HepG2 (cell line): ENCODE data around the gene KRT17. TPM values are rescaled to one million over a fixed set of nuclear protein-coding genes. Genes with fewer than 3 reads are reported as not detected.

Experiments used
- ATAC-seq: fragments of 200-7000 bp; cut with Tn5 transposase; 3 replicates; pipeline ENCODE4 v1.9.1; 2020; ENCODE audit warnings: mild to moderate bottlenecking, moderate library complexity
- BruUV-seq: library from RNA; stranded (reverse); fragments of 400-500 nt; replicated peaks from 2 replicates; lab custom pipeline; 2021; lab: Mats Ljungman, UMichigan
- CTCF ChIA-PET: fragments of 300-600 bp; formaldehyde crosslinking; extraction: SDS; loops from one replicate; lab custom pipeline; 2021; ENCODE audit warnings: low total read pairs, inconsistent platforms, low intra/inter-chr PET ratio; lab: Yijun Ruan, JAX
- POLR2A ChIA-PET: fragments of 350-600 bp; sonication (Branson Sonifier 250); formaldehyde crosslinking; loops from one replicate; lab custom pipeline; 2020; ENCODE audit warnings: antibody characterized with exemption, inconsistent platforms; lab: Yijun Ruan, JAX
- DNase-seq: peaks from one replicate; pipeline ENCODE4 v3.0.0-alpha.2; 2015; ENCODE audit warnings: low spot score
- FAIRE-seq: peaks from 3 replicates; lab custom pipeline; 2011; peaks lifted over from hg19 to GRCh38; lab: Jason Lieb, UNC
- H2AFZ ChIP-seq: one replicate; pipeline ENCODE4 v1.6.1; 2011; ENCODE audit warnings: low read length, inconsistent platforms
- H3K27ac ChIP-seq: fragments of 300-600 bp; 3 replicates; pipeline ENCODE4 v1.8.0; 2011; ENCODE audit warnings: mixed run types, mild to moderate bottlenecking, mixed read lengths, low read length, inconsistent platforms; ENCODE audit not compliant: insufficient read depth; ENCODE audit errors: extremely low read length
- H3K27me3 ChIP-seq, 2 experiments: fragments of 200-600 bp in 1 of 2; 2 replicates in 1 of 2; 3 replicates in 1 of 2; pipeline versions ENCODE4 v1.6.0 to v1.8.0; 2011; ENCODE audit warnings: low read length in 2 of 2, mild to moderate bottlenecking in 2 of 2, moderate library complexity in 2 of 2, inconsistent platforms in 1 of 2; ENCODE audit not compliant: insufficient read depth in 2 of 2, control insufficient read depth in 1 of 2
- H3K36me3 ChIP-seq, 2 experiments: fragments of 200-600 bp in 1 of 2; replicated peaks in 1 of 2; 2 replicates in 1 of 2; 3 replicates in 1 of 2; pipeline versions ENCODE4 v1.5.1 to v1.8.0; 2011; ENCODE audit warnings: low read length in 2 of 2, inconsistent platforms in 1 of 2; ENCODE audit not compliant: insufficient read depth in 2 of 2, control insufficient read depth in 1 of 2
- H3K4me1 ChIP-seq: 2 replicates; pipeline ENCODE4 v1.5.1; 2012; ENCODE audit warnings: low read length, inconsistent platforms; ENCODE audit not compliant: insufficient read depth
- H3K4me2 ChIP-seq: 2 replicates; pipeline ENCODE4 v1.6.0; 2011; ENCODE audit warnings: low read depth, low read length, inconsistent platforms
- H3K4me3 ChIP-seq, 3 experiments: fragments of 200-600 bp in 1 of 3; sonication (generic), shearing (Covaris generic) in 1 of 3; replicated peaks in 1 of 3; 2 replicates each; pipeline ENCODE4 v1.5.1; 2011 to 2016; ENCODE audit warnings: low read length in 3 of 3, inconsistent platforms in 2 of 3, low read depth in 2 of 3, mild to moderate bottlenecking in 2 of 3, control low read depth in 1 of 3, mixed read lengths in 1 of 3; ENCODE audit not compliant: insufficient read depth in 1 of 3
- H3K79me2 ChIP-seq: one replicate; pipeline ENCODE4 v1.6.1; 2011; ENCODE audit warnings: low read length, inconsistent platforms; ENCODE audit not compliant: insufficient read depth
- H3K9ac ChIP-seq: 2 replicates; pipeline ENCODE4 v1.6.0; 2011; ENCODE audit warnings: mild to moderate bottlenecking, low read depth, low read length, inconsistent platforms; ENCODE audit not compliant: insufficient read depth
- H3K9me3 ChIP-seq: 2 replicates; pipeline ENCODE4 v1.5.1; 2012; ENCODE audit warnings: mild to moderate bottlenecking, low read length
- H4K20me1 ChIP-seq: 2 replicates; pipeline ENCODE4 v1.6.0; 2011; ENCODE audit warnings: inconsistent platforms, mild to moderate bottlenecking, low read length, moderate library complexity; ENCODE audit not compliant: insufficient read depth
- CC2D1A ChIP-seq: sonication (generic); formaldehyde crosslinking; IDR thresholded peaks from 2 replicates; pipeline ENCODE4 v1.8.1; 2023; ENCODE audit warnings: mild to moderate bottlenecking, missing genetic modification reagents
- ELF1 ChIP-seq: sonication (generic); formaldehyde crosslinking; IDR thresholded peaks from 2 replicates; pipeline ENCODE4 v1.4.0; 2020; ENCODE audit warnings: missing genetic modification reagents
- FOSL1 ChIP-seq: sonication (generic); formaldehyde crosslinking; IDR thresholded peaks from 2 replicates; pipeline ENCODE4 v1.9.0; 2021; ENCODE audit warnings: missing genetic modification reagents, borderline replicate concordance
- FOXJ3 ChIP-seq: sonication (generic); formaldehyde crosslinking; IDR thresholded peaks from 2 replicates; pipeline ENCODE4 v1.4.0; 2020; ENCODE audit warnings: missing genetic modification reagents, mild to moderate bottlenecking, borderline replicate concordance
- HES4 ChIP-seq: sonication (generic); formaldehyde crosslinking; IDR thresholded peaks from 2 replicates; pipeline ENCODE4 v1.9.0; 2021; ENCODE audit warnings: mild to moderate bottlenecking, missing genetic modification reagents, borderline replicate concordance
- KAT2B ChIP-seq: fragments of 150-350 bp; IDR thresholded peaks from 2 replicates; pipeline ENCODE4 v1.6.1; 2014; ENCODE audit warnings: low read depth, low read length, borderline replicate concordance
- LRRFIP1 ChIP-seq: sonication (generic); formaldehyde crosslinking; conservative IDR thresholded peaks from 2 replicates; pipeline ENCODE4 v1.4.0; 2020; ENCODE audit warnings: missing genetic modification reagents
- MTERF4 ChIP-seq: sonication (generic); formaldehyde crosslinking; IDR thresholded peaks from 2 replicates; pipeline ENCODE4 v1.8.0; 2023; ENCODE audit warnings: mild to moderate bottlenecking, missing genetic modification reagents
- PAX8 ChIP-seq: sonication (generic); formaldehyde crosslinking; IDR thresholded peaks from 2 replicates; pipeline ENCODE4 v1.8.0; 2022; ENCODE audit warnings: mild to moderate bottlenecking, missing genetic modification reagents, borderline replicate concordance
- REL ChIP-seq: sonication (generic); formaldehyde crosslinking; conservative IDR thresholded peaks from 2 replicates; pipeline ENCODE4 v1.8.0; 2022; ENCODE audit warnings: mild to moderate bottlenecking, missing genetic modification reagents, moderate library complexity
- ZNF12 ChIP-seq: sonication (generic); formaldehyde crosslinking; IDR thresholded peaks from 2 replicates; pipeline ENCODE4 v1.5.0; 2020; ENCODE audit warnings: missing genetic modification reagents
- ZNF713 ChIP-seq: sonication (generic); formaldehyde crosslinking; IDR thresholded peaks from 2 replicates; pipeline ENCODE4 v1.4.0; 2020; ENCODE audit warnings: mild to moderate bottlenecking, missing genetic modification reagents
- ZNF773 ChIP-seq: sonication (generic); formaldehyde crosslinking; IDR thresholded peaks from 2 replicates; pipeline ENCODE4 v1.4.0; 2020; ENCODE audit warnings: missing genetic modification reagents, borderline replicate concordance
- WGBS: methylation state at CpG from one replicate; pipeline ENCODE4 v1.1.6; 2017; ENCODE audit warnings: low lambda C conversion rate; 5-methylcytosine and 5-hydroxymethylcytosine counted together
- in situ Hi-C: cut with HindIII; loops from 2 replicates; pipeline ENCODE4 v1.10.0; 2017; ENCODE audit warnings: low pct_unique_long_range_greater_than_20kb; ENCODE audit not compliant: extremely low pct_ligation_motif_present
- intact Hi-C: fragments of 100-400 bp; cut with micrococcal nuclease; formaldehyde crosslinking; loops from one replicate; pipeline ENCODE4 v1.10.0; 2022; ENCODE audit not compliant: unreplicated experiment
- polyA plus RNA-seq, 8 experiments: library from polyadenylated mRNA; depleted of rRNA in 3 of 8; stranded (reverse) in 7 of 8; unstranded in 1 of 8; fragments of >200 nt; fragmentation: Illumina TruSeq in 4 of 8; extraction: Trizol in 4 of 8; gene quantifications; 2 replicates each; pipeline versions ENCODE4 v1.2.1 to v1.2.3, GENCODE V29; 2011 to 2016; ENCODE audit warnings: low read depth in 4 of 8, missing spikeins in 1 of 8, mixed read lengths in 1 of 8; ENCODE audit not compliant: insufficient read depth in 1 of 8
- total RNA-seq, 5 experiments: library from RNA; depleted of rRNA; stranded (reverse); fragments of >200 nt; fragmentation: Illumina TruSeq; extraction: Trizol; gene quantifications; 2 replicates each; pipeline ENCODE4 v1.2.3, GENCODE V29; 2016; ENCODE audit warnings: low read depth in 1 of 5
- TF ChIP-seq, protein P1 (sequence below): sonication (generic); formaldehyde crosslinking; IDR thresholded peaks from 2 replicates; pipeline ENCODE4 v1.9.0; 2021; ENCODE audit warnings: missing genetic modification reagents, mild to moderate bottlenecking, borderline replicate concordance
- TF ChIP-seq, protein P2 (sequence below): sonication (generic); formaldehyde crosslinking; IDR thresholded peaks from 2 replicates; pipeline ENCODE4 v1.4.0; 2020; ENCODE audit warnings: mild to moderate bottlenecking, missing genetic modification reagents

Gene KRT17
- total and polyA plus RNA-seq, 2 of the 13 experiments (the other 11 are each of a cell fraction or from before 2014, with no cell fraction given): 0.38 to 0.82 TPM

- no peak for TF ChIP-seq LRRFIP1 (CRISPR knock-in tag)
- TF ChIP-seq KAT2B: no peak
- TF ChIP-seq ZNF773 (CRISPR knock-in tag): no peak
- no peak for TF ChIP-seq ZNF713 (CRISPR knock-in tag)
- no peak for TF ChIP-seq CC2D1A
These were observed 36.1 kb downstream of the KRT17 start (continued) for GRCh38 chr17:41588126-41588810.

- WGBS: 30% methylated on average over 14 of the region's 15 CpGs
- in situ Hi-C loops: no loop called here
- H3K4me3 ChIP-seq: no peak within 1 kb of the TSS
- CTCF ChIA-PET: no interaction called here
- no TSS peak for BruUV-seq
- H3K27me3 ChIP-seq: peaks cover 3 to 34% of the 10 kb centered on the region in 2 experiments; a peak in 3 of 5 replicates
- H4K20me1 ChIP-seq: no peaks in the 10 kb centered on the region
- no peak within 1 kb of the TSS for H2AFZ ChIP-seq
- H3K9me3 ChIP-seq: no peaks in the 10 kb centered on the region
- intact Hi-C loops: no loop called here
- no peak for FAIRE-seq
- no peak within 1 kb of the TSS for H3K4me2 ChIP-seq
- ATAC-seq: no peak
- H3K36me3 ChIP-seq: no peaks in the 10 kb centered on the region
- H3K4me1 ChIP-seq: no peaks in the 10 kb centered on the region
- no peaks in the 10 kb centered on the region for H3K79me2 ChIP-seq
- DNase-seq: no peak
- H3K27ac ChIP-seq: no peak within 1 kb of the TSS
- no peak within 1 kb of the TSS for H3K9ac ChIP-seq
- POLR2A ChIA-PET: no interaction called here
- TF ChIP-seq MTERF4 (CRISPR knock-in tag) (no peak), ELF1 (CRISPR knock-in tag) (no peak), FOXJ3 (CRISPR knock-in tag) (no peak), REL (CRISPR knock-in tag) (no peak), HES4 (CRISPR knock-in tag) (no peak), FOSL1 (no peak), PAX8 (no peak), ZNF12 (CRISPR knock-in tag) (no peak)
- TF ChIP-seq, protein P1, sequence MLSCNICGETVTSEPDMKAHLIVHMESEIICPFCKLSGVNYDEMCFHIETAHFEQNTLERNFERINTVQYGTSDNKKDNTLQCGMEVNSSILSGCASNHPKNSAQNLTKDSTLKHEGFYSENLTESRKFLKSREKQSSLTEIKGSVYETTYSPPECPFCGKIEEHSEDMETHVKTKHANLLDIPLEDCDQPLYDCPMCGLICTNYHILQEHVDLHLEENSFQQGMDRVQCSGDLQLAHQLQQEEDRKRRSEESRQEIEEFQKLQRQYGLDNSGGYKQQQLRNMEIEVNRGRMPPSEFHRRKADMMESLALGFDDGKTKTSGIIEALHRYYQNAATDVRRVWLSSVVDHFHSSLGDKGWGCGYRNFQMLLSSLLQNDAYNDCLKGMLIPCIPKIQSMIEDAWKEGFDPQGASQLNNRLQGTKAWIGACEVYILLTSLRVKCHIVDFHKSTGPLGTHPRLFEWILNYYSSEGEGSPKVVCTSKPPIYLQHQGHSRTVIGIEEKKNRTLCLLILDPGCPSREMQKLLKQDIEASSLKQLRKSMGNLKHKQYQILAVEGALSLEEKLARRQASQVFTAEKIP (CRISPR knock-in tag): no peak
- TF ChIP-seq, protein P2, sequence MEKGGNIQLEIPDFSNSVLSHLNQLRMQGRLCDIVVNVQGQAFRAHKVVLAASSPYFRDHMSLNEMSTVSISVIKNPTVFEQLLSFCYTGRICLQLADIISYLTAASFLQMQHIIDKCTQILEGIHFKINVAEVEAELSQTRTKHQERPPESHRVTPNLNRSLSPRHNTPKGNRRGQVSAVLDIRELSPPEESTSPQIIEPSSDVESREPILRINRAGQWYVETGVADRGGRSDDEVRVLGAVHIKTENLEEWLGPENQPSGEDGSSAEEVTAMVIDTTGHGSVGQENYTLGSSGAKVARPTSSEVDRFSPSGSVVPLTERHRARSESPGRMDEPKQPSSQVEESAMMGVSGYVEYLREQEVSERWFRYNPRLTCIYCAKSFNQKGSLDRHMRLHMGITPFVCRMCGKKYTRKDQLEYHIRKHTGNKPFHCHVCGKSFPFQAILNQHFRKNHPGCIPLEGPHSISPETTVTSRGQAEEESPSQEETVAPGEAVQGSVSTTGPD (CRISPR knock-in tag): no peak
These were observed 37.4 kb downstream of the KRT17 start, which contains the start of gene KRT14 for GRCh38 chr17:41586863-41587495. Gene KRT14 (minus strand): TSS chr17:41586895. CDS start chr17:41586834, 61 bp downstream.
